Right cardiac atrium (tissue), 5 donors: ENCODE data around the gene MARCHF4. TPM values are rescaled to one million over a fixed set of nuclear protein-coding genes. Genes with fewer than 3 reads are reported as not detected.

ENCODE experiments used
- ATAC-seq, 2 donors: fragments of 200-7000 bp; cut with Tn5 transposase; one replicate each; pipeline versions ENCODE4 v1.8.0 to v1.9.1; 2020; ENCODE audit warnings: moderate library complexity in 2 of 2, mild to moderate bottlenecking in 1 of 2
- DNase-seq, 3 donors: peaks; one replicate each; pipeline ENCODE4 v3.0.0-alpha.2; 2020
- H3K27ac ChIP-seq: one replicate; pipeline ENCODE4 v1.5.1; 2013; ENCODE audit warnings: mild to moderate bottlenecking, low read length, control low read depth, moderate library complexity
- H3K27me3 ChIP-seq: one replicate; pipeline ENCODE4 v1.6.1; 2013; ENCODE audit not compliant: control insufficient read depth, insufficient read depth
- H3K4me1 ChIP-seq: one replicate; pipeline ENCODE4 v1.6.1; 2013; ENCODE audit warnings: low read length; ENCODE audit not compliant: control insufficient read depth, insufficient read depth
- H3K4me3 ChIP-seq: one replicate; pipeline ENCODE4 v1.5.1; 2013; ENCODE audit warnings: low read length, control low read depth
- H3K9me3 ChIP-seq: one replicate; pipeline ENCODE4 v1.6.1; 2013; ENCODE audit warnings: low read length; ENCODE audit not compliant: control insufficient read depth
- WGBS: extraction: QIAGEN DNeasy Blood & Tissue Kit; methylation state at CpG from one replicate; pipeline ENCODE4 v1.1.7; 2013; 5-methylcytosine and 5-hydroxymethylcytosine counted together
- intact Hi-C, 4 donors: fragments of 100-400 bp; cut with DNase I; formaldehyde crosslinking; loops; one replicate each; pipeline versions ENCODE4 v1.11.0 to v1.14.0; 2022 to 2023
- long read RNA-seq, 4 donors: library from polyadenylated mRNA; unstranded; transcript quantifications; one replicate each; pipeline ENCODE4 v2.0.0, GENCODE V29; 2020 to 2021
- polyA plus RNA-seq: library from polyadenylated mRNA; stranded (reverse); fragments of 200-250 nt; gene quantifications from one replicate; pipeline ENCODE4 v1.2.3, GENCODE V29; 2013
- total RNA-seq, 4 donors: library from RNA; stranded (reverse); fragmentation: NEBNext Ultra II Directional; extraction: Animal tissue kit (Norgen Biotek cat#: 25700); gene quantifications; one replicate each; pipeline ENCODE4 v1.2.1, GENCODE V29; 2021
- donor health status: healthy with polysubstance abuse.
- donor health status: DM: no; HTN: yes; CAD: no.
- donor health status: DM: no; HTN: no; CAD: no.
- donor health status: DM: no; HTN: yes; CAD: no; lungs with severe emphysema.
- donor health status: DM: yes; HTN: yes; CAD: no.

Gene MARCHF4, protein sequence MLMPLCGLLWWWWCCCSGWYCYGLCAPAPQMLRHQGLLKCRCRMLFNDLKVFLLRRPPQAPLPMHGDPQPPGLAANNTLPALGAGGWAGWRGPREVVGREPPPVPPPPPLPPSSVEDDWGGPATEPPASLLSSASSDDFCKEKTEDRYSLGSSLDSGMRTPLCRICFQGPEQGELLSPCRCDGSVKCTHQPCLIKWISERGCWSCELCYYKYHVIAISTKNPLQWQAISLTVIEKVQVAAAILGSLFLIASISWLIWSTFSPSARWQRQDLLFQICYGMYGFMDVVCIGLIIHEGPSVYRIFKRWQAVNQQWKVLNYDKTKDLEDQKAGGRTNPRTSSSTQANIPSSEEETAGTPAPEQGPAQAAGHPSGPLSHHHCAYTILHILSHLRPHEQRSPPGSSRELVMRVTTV
- total RNA-seq (under 1 TPM in 1 of 4 donors, not detected in 3; 0.14 TPM), polyA plus RNA-seq (not detected)
- long read RNA-seq, donor 1: 0 reads
- long read RNA-seq, donor 2: 0 reads
- long read RNA-seq, donor 3: 0 reads
- long read RNA-seq, donor 4: 0 reads

GRCh38 chr2:216371721-216372702, at the start of gene MARCHF4:
Gene MARCHF4 (minus strand): TSS chr2:216372483. CDS start chr2:216370260, 2,223 bp downstream.
- ATAC-seq (peak; percentile 91 to 95), DNase-seq (peak; percentile 72 to 91 (median 89))
- Histone ChIP-seq H3K27ac (no peak within 1 kb of the TSS), H3K4me1 (peaks cover 3% of the 10 kb centered on the region), H3K27me3 (no peaks in the 10 kb centered on the region), H3K4me3 (peak within 1 kb of the TSS; percentile 1), H3K9me3 (no peaks in the 10 kb centered on the region)
- intact Hi-C loops: no loop called here
- WGBS: under 1% methylated on average over 60 of the region's 60 CpGs

DNA sequence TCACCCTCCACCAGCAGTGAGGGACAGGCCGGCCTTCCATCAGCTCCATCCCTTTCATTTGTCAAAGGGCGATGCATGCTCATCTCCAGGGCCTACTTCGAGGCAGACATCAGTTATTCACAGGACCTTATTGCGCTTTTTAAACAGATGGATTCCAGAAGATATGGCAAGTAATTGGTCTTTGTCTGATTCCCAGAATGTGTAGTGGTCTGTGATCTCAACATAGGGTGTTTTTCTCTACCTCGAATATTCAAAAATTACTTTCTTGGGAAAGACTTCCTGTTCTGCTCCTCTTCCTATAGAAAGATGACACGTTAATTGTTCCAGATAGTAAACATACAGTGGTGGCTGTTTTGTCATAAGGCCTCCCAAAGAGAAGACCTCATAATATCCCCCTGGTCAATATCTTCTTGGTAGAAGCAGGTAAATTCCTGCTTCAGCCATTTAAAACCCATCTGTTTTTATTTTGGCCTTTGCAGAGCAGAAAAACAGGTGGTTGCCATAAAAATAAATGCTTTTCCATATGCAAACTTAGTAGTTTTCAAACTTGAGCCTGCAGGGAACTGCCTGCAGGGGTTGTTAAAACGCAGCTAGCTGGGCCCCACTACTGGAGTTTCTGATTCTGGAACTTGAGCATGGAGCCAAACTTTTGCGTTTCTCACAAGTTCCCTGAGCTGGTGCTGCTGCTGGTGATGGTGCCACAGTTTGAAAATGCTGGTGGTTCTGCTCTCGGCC, 48.3 kb upstream of the MARCHF4 start:
- Histone ChIP-seq H3K4me3 (no peak overlapping the region), H3K9me3 (no peaks in the 10 kb centered on the region), H3K4me1 (no peaks in the 10 kb centered on the region), H3K27ac (no peak overlapping the region), H3K27me3 (no peaks in the 10 kb centered on the region)
- intact Hi-C loops: no loop called here
- 90% methylated on average over 9 of the region's 9 CpGs for WGBS
- ATAC-seq (no peak), DNase-seq (no peak)

DNA sequence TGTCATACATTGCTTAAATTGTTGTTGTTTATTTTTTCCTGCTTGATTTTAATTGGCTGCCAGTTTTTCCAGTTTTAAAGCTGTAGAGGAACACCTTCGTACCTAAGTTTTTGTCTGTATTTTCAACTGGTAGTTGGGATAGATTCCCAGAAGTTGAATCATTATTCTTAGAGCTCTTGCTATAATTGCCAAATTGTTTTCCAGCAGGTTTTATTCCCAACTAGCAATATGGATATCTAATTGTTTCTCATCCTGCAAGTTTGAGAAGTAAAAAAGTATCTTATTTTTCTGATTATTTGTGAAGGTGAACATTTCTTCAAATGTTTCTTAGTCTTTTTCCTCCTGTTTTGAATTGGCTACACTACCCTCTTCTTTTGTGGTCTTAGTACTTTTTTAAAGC, 46.7 kb upstream of the MARCHF4 start:
- DNase-seq (no peak), ATAC-seq (no peak)
- WGBS: 68% methylated on average over 1 of the region's 1 CpG
- no peak overlapping the region for H3K27ac ChIP-seq
- H3K4me1 ChIP-seq: no peaks in the 10 kb centered on the region
- H3K4me3 ChIP-seq: no peak overlapping the region
- intact Hi-C loops: no loop called here
- no peaks in the 10 kb centered on the region for H3K9me3 ChIP-seq
- H3K27me3 ChIP-seq: no peaks in the 10 kb centered on the region

DNA sequence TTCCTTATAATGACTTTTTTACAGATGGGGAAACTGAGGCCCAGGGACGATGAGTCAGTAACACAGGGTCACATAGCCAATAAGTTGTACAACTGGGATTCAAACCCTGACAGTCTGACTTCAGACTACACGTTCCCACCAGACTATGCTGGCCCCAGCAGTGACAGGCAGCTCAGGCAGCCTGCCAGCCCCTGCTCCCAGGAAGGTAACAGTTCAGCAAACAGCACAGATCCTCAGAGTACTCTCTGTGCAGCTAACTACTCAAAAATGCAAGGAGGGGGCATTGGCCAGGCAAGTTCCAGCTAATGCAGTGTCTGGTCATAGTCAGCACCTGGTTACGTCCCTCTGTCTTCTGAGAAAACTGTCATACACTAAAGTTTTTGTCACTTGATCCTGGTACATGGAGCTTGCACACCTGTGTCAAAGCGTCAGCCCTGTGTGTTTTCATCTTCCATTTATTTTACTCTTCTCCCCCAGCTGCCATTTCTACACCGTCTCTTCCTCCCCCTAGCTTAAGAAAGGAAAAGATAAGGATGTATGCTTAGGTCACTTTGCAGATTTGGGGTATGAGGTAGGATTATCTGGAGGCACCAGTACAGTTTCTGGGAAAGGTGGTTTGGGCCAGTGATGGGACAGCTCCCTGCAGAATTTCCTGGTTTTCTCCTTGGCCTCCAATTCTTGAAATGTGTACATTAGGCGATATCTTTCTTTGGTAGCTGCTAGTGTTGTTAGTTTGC, 44.5 kb upstream of the MARCHF4 start:
- ATAC-seq (no peak), DNase-seq (peak in 1 of 3 donors; percentile 55)
- 83% methylated on average over 6 of the region's 6 CpGs for WGBS
- no peak overlapping the region for H3K27ac ChIP-seq
- no peaks in the 10 kb centered on the region for H3K9me3 ChIP-seq
- no peak overlapping the region for H3K4me3 ChIP-seq
- H3K4me1 ChIP-seq: peaks cover 2% of the 10 kb centered on the region
- H3K27me3 ChIP-seq: no peaks in the 10 kb centered on the region
- intact Hi-C loops: no loop called here

DNA sequence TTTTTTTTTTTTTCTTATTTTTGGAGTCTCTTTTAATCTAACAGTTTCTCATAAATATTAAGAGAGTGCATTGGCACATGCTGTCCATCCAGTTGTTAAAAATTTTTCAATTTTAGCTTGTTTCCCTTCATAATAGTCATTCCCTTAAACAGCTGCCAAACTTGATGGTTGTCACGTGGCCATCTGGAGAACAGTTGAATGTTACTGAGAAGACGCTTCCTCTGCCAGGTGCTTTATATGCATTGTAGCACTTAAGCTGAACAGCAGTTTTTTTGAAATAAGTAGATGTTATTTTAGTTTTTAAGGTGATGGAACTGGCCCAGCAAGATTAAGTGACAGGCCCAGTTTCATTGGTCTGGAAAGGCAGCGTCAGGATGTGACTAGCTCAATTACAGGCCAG, 43.3 kb upstream of the MARCHF4 start:
- H3K9me3 ChIP-seq: no peaks in the 10 kb centered on the region
- no peak overlapping the region for H3K4me3 ChIP-seq
- H3K27me3 ChIP-seq: no peaks in the 10 kb centered on the region
- peaks cover 2% of the 10 kb centered on the region for H3K4me1 ChIP-seq
- intact Hi-C loops: no loop called here
- no peak for DNase-seq
- ATAC-seq: no peak
- no peak overlapping the region for H3K27ac ChIP-seq
- 72% methylated on average over 3 of the region's 3 CpGs for WGBS

- intact Hi-C loops: no loop called here
Observed at GRCh38 chr2:216414772-216415319, 42.6 kb upstream of the MARCHF4 start.

GRCh38 chr2:216413882-216414281, 41.6 kb upstream of the MARCHF4 start:
- WGBS: 91% methylated on average over 5 of the region's 5 CpGs
- DNase-seq: no peak
- no peak overlapping the region for H3K27ac ChIP-seq
- H3K4me1 ChIP-seq: peaks cover 2% of the 10 kb centered on the region
- intact Hi-C loops: no loop called here
- H3K27me3 ChIP-seq: no peaks in the 10 kb centered on the region
- H3K9me3 ChIP-seq: no peaks in the 10 kb centered on the region
- H3K4me3 ChIP-seq: no peak overlapping the region
- ATAC-seq: no peak

More at GRCh38 chr2:216414772-216415319, 42.6 kb upstream of the MARCHF4 start:
- Histone ChIP-seq H3K4me3 (no peak overlapping the region), H3K9me3 (no peaks in the 10 kb centered on the region), H3K4me1 (peaks cover 2% of the 10 kb centered on the region), H3K27me3 (no peaks in the 10 kb centered on the region), H3K27ac (no peak overlapping the region)
- WGBS: 91% methylated on average over 3 of the region's 3 CpGs
- ATAC-seq (no peak), DNase-seq (no peak)

DNA sequence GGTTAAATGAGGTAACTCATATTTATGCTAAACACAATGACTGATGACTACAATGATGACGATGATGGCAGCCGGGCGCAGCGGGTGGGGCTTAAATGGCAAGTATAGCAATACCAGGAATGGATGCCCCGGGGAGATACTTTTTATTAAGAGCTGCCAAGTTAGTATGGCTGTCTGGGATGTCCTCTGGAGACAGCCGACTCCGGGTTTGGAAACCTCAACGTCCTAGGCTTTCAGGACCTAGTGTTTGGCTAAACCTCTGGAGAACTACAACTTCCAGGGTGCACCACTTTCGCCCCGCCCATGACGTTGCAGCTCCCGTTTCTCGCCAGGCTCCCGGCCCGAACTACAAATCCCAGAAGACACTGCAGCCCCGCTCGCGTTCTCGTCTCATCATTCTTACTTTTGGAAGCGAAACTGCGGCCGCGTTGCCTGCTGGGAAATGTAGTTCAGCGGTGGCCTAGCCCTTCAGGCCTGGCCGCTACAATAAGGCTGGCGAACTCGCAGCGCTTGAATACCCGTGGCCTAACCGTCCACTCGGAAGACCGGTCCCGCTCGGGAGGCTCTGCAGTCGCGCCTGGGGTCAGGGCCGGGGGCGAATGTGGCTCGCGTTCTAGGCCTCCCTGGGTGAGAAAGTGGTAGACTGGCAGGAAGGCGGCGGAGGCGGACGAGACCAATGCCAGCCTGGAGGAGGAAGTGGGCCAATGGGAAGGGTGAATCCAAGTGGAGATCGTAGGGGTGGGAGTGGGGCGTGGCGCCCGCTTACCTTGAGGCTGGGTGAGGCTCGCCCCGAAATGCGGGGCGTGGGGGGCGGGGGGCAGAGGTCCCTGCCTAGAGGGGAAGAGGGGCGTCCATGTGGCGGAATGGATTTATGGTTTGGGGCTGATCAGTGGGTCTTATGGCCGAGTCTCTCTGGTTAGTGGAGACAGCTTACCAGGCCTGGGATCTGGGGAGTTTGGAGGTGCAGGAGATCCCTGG, 40.0 kb upstream of the MARCHF4 start, which contains the start of gene SMARCAL1:
TSS of gene SMARCAL1 (plus strand) at position 463 of the 978 bp plus-strand sequence. CDS start 2,221 bp downstream, outside the sequence.
- 6% methylated on average over 56 of the region's 56 CpGs for WGBS
- intact Hi-C loops: no loop called here
- Histone ChIP-seq H3K4me1 (peaks cover 2% of the 10 kb centered on the region), H3K4me3 (peak within 1 kb of the TSS; percentile 54), H3K27ac (peak within 1 kb of the TSS; percentile 82), H3K9me3 (no peaks in the 10 kb centered on the region), H3K27me3 (no peaks in the 10 kb centered on the region)
- peak; percentile 99 to 100 (median 100) for DNase-seq
- ATAC-seq: peak; percentile 98

DNA sequence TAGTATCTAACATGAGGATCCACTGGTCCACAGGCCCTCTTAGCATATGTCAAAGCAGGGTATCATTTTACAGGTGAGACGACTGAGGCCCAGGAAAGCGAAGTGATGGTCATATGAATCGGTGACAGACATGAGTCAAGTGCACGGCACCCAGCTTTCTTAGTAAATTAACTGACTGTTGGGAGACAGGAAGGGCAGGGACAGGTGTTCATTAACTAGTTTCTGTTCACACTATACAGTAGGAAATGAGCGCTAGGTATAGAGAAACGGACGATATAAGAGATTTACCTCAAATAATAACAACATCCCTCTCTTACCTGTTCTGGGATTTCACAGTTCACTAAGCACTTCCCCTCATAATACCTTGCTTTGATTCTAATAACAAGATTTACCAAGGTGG, 38.3 kb upstream of the MARCHF4 start:
- Histone ChIP-seq H3K27ac (no peak overlapping the region), H3K27me3 (no peaks in the 10 kb centered on the region), H3K4me1 (peaks cover 2% of the 10 kb centered on the region), H3K9me3 (no peaks in the 10 kb centered on the region), H3K4me3 (no peak overlapping the region)
- 89% methylated on average over 7 of the region's 7 CpGs for WGBS
- intact Hi-C loops: no loop called here
- DNase-seq: no peak
- no peak for ATAC-seq
